Stimulated activated memory B cell treated with anti-CD40 and anti-IgM and Interleukin-4, amounts not matched to agents 10 μg/mL and 1 μg/mL and 100 μg/mL, for 72 hours (primary cell): ENCODE results near the gene KCNJ2.

Source experiments
- ATAC-seq: fragments of 150-1000 bp; cut with Tn5 transposase; 2 replicates; pipeline ENCODE4 v1.10.0; 2021
- H3K27ac Mint-ChIP-seq: one replicate; pipeline ENCODE4 v1.8.0; 2022; ENCODE audit warnings: mild to moderate bottlenecking, mixed read lengths
- H3K27me3 Mint-ChIP-seq: one replicate; pipeline ENCODE4 v1.8.0; 2022; ENCODE audit warnings: mixed read lengths
- H3K36me3 Mint-ChIP-seq: one replicate; pipeline ENCODE4 v1.8.0; 2022; ENCODE audit warnings: mixed read lengths
- H3K4me1 Mint-ChIP-seq: one replicate; pipeline ENCODE4 v1.8.0; 2022; ENCODE audit warnings: mixed read lengths
- H3K4me3 Mint-ChIP-seq: one replicate; pipeline ENCODE4 v1.8.0; 2022; ENCODE audit warnings: mild to moderate bottlenecking, moderate library complexity, mixed read lengths
- H3K9me3 Mint-ChIP-seq: one replicate; pipeline ENCODE4 v1.8.0; 2022; ENCODE audit warnings: mixed read lengths

KCNJ2 gene

DNA sequence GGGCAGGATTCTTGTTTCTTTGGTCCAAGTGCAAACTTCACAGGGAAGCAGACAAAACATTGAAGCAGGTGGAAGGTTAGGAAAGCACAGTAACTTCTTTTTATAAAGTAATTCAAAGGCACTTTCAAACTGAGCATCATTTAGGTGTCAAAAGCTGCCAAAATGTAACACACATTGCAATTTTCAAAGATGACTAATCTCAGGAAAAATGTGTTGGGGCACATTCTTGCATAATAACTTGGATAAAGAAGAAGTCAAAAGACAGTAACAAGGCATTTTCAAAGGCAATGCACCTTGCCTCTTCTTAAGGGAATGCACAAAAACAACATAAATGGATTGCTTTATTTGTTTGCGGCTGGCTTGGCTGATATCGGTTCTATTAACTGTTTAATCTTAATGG lies 3.6 kb downstream of the KCNJ2 start:
- no peak for ATAC-seq

DNA sequence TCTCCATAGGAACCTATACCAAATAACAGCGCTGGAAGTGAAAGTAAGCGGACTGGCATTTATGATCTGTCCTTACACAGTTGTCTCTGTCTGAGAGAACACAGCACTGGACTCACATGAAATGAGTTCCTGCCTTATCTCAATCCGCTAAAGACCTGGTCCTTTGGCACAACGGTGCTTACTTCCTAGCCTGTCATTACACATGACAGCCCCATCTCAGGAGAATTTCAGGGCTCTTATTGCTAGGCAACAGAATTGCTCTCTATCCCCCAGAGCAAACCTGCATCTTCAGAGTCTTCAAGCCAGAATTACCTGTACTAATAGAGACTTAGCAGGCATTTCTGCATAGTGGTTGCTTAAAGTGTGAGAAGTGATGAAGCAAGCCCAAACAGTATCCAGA lies 4.3 kb downstream of the KCNJ2 start:
- H3K27me3 Mint-ChIP-seq: peaks cover 38% of the 10 kb centered on the region
- no peak overlapping the region for H3K4me3 Mint-ChIP-seq
- no peaks in the 10 kb centered on the region for H3K9me3 Mint-ChIP-seq
- peaks cover 10% of the 10 kb centered on the region for H3K4me1 Mint-ChIP-seq
- ATAC-seq: no peak
- H3K36me3 Mint-ChIP-seq: no peaks in the 10 kb centered on the region
- H3K27ac Mint-ChIP-seq: no peak overlapping the region

More for the DNA sequence above, 3.6 kb downstream of the KCNJ2 start:
- H3K27me3 Mint-ChIP-seq: peaks cover 46% of the 10 kb centered on the region
- no peaks in the 10 kb centered on the region for H3K9me3 Mint-ChIP-seq
- no peaks in the 10 kb centered on the region for H3K36me3 Mint-ChIP-seq
- H3K27ac Mint-ChIP-seq: no peak overlapping the region
- H3K4me3 Mint-ChIP-seq: no peak overlapping the region
- H3K4me1 Mint-ChIP-seq: peaks cover 18% of the 10 kb centered on the region

DNA sequence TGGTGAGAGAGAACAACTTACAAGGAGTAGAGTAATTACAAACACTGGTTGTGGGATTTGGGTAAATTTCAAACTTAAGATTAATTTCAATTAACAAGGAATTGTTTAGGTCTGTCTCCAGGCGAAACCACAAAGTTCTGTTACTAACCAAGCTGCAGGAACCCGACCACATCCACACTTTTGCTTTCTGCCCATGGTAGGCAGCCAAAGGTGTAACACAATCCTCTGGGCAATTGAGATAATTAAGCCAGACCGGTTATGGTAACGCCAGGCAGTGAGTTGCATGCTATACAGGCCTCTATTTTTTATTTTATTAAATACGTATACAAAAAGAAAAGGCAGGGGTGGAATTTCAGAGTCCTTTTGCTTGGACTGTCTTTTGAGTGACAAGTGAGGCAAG lies 12.0 kb downstream of the KCNJ2 start:
- Mint-ChIP-seq H3K4me3 (no peak overlapping the region), H3K36me3 (no peaks in the 10 kb centered on the region), H3K4me1 (no peaks in the 10 kb centered on the region), H3K9me3 (peaks cover 5% of the 10 kb centered on the region), H3K27me3 (peaks cover 17% of the 10 kb centered on the region), H3K27ac (no peak overlapping the region)
- no peak for ATAC-seq

DNA sequence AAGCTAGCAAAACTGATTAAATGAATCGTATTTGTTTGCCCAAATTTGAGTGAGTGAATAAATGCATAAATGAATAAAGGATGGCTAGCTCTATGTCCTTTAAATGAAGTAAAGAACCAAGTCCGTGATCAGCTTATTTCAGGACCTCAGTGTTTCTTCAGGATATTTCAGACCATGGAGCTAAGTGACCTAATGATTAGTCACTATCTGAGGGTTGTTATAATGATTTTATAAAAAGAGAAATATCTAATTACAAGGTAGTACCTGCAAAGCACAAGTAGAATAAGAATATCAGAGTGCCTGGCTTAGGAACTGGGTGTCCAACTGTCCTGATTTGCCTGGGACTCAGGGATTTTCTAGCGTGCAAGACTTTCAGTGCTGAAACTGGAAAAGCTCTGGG lies 12.5 kb downstream of the KCNJ2 start:
- no peaks in the 10 kb centered on the region for H3K4me1 Mint-ChIP-seq
- H3K27ac Mint-ChIP-seq: no peak overlapping the region
- H3K9me3 Mint-ChIP-seq: peaks cover 5% of the 10 kb centered on the region
- H3K27me3 Mint-ChIP-seq: peaks cover 17% of the 10 kb centered on the region
- no peaks in the 10 kb centered on the region for H3K36me3 Mint-ChIP-seq
- no peak for ATAC-seq
- no peak overlapping the region for H3K4me3 Mint-ChIP-seq

DNA sequence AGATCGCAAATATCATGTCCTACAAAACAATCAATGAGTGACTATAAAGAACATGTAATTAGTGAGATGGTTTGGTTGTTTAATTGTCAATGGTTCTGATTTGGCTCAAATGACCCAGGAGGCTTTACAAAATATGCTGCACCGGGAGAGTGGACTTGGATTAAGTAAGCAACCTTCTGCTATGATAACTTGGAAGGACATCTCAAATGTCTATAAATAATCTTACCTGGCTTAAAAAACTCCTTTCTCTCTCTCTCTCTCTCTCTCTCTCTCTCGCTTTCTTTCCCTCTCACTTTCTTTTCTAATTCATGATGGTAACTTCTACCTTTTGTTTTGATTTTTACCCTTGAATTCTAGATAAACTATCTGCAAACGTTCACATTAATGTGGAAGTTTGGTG lies 14.2 kb downstream of the KCNJ2 start:
- H3K36me3 Mint-ChIP-seq: no peaks in the 10 kb centered on the region
- peaks cover 5% of the 10 kb centered on the region for H3K9me3 Mint-ChIP-seq
- peaks cover 17% of the 10 kb centered on the region for H3K27me3 Mint-ChIP-seq
- no peak overlapping the region for H3K4me3 Mint-ChIP-seq
- ATAC-seq: no peak
- no peaks in the 10 kb centered on the region for H3K4me1 Mint-ChIP-seq
- no peak overlapping the region for H3K27ac Mint-ChIP-seq

DNA sequence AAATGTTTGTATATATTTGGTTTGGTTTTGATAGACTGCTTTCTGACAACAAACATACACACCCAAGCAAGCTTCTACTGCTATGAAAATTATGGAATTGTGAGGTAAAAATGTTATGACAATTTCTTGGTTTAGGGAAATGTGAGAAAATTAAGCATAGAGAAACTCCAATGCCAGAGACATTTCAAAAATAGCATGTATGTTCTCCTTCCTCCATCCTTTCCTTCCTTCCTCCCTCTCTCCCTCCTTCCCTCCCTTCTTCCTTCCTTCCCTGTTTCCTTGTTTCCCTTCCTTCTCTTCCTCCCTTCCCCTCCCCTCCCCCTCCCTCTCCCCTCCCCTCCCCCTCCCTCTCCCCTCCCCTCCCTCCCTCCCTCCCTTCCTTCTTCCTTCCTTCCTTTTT lies 14.9 kb downstream of the KCNJ2 start:
- Mint-ChIP-seq H3K4me1 (no peaks in the 10 kb centered on the region), H3K27ac (no peak overlapping the region), H3K4me3 (no peak overlapping the region), H3K36me3 (no peaks in the 10 kb centered on the region), H3K9me3 (peaks cover 5% of the 10 kb centered on the region), H3K27me3 (peaks cover 17% of the 10 kb centered on the region)
- ATAC-seq: no peak

DNA sequence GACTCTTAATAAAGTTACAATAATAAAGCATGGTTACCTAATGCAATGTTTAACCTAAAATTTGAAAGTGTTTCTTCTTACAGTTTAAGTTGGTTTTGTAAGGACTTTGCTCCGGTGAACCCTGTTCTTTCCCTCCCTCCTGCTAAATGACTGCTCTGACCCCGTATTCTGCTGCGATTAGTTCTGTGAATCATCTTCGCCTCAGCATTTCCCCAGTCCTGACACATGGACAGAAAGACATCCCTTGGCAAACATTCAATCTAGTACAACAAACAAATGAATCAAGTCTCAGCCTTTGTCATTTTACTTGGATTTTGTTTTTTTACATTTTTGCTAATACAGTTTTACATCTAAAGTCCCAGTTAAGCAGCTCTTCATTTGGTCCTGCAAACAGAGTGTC lies 15.4 kb downstream of the KCNJ2 start:
- no peak for ATAC-seq
- Mint-ChIP-seq H3K27ac (no peak overlapping the region), H3K27me3 (peaks cover 17% of the 10 kb centered on the region), H3K4me3 (no peak overlapping the region), H3K4me1 (no peaks in the 10 kb centered on the region), H3K36me3 (no peaks in the 10 kb centered on the region), H3K9me3 (peaks cover 5% of the 10 kb centered on the region)

DNA sequence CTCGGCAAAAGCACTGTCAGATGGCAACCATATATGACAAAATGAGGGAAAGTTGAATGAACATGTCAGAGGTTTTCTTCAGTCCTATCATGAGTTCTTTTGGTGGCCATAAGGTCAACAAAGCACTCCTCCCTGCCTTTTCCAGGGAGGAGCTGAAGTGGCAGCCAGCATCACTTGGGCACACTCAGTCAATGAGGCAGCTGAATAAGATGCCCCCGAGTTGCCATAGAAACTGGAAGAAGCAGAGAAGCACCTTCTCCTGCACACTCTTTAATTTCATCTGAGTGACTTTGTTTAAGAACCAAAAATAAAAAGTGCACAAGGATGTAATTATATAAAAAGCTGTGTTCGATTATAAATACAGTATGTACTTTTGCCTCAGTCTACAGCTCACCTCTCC lies 16.0 kb downstream of the KCNJ2 start:
- Mint-ChIP-seq H3K27ac (no peak overlapping the region), H3K4me1 (no peaks in the 10 kb centered on the region), H3K9me3 (peaks cover 5% of the 10 kb centered on the region), H3K27me3 (peaks cover 17% of the 10 kb centered on the region), H3K4me3 (no peak overlapping the region), H3K36me3 (no peaks in the 10 kb centered on the region)
- ATAC-seq: no peak

DNA sequence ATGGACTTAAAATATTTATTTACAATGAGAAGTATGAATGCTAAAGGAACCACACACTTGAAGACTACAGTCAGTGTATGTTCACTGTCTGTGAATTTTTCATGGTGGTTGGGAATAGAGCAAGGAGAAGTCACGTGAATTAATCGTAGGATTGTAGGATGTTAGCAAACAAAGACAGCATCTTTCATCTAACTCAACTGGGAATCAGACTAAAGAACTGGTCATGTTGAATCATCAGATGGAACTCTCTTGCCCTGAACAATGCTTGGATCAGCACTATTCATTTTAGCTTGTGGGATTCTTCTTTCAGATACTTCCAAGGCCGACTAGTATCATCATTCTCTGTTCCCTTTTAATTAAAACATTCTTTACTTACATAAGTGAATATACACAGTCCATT lies 18.1 kb downstream of the KCNJ2 start:
- H3K4me1 Mint-ChIP-seq: no peaks in the 10 kb centered on the region
- no peak overlapping the region for H3K4me3 Mint-ChIP-seq

DNA sequence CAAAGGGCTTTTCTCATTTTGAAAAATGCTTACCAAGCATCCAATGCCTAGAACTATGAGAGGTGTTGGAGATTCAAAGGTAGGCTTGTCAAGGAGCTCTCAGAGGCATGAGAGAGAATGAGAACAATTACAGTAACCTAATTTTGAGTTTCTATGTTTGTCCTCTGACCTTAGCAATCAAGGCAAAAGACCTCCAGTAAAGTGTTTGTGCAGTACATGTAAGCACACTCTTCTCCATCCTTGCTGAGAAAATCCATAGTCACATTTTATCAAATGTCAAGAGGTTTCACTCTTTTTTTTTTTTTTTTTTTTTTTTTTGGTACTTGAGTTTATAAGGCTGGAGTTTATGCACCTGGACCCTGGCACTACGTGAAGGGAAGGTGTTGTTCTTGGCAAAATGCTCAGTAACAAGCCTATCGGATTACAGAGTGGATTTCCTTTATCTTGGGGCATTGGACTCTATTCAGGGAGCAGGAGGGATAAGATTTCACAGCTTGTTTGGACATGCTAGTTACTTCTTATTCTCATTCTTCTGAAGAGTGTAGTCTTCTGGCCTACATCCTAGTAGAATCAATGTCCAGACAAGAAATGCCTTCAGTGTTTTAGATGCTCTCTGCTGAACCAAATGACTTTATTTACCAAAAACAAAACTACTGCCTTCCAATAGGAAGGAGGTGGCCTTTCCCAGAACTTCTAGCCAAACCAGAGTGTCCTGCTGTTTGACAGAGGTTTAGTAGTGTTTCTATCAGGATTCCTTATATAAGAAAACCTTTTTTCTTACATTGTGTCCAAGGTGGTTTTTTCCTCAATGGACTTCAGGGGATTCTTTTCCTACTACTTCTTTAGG lies 21.9 kb downstream of the KCNJ2 start:
- no peak overlapping the region for H3K4me3 Mint-ChIP-seq
- no peaks in the 10 kb centered on the region for H3K4me1 Mint-ChIP-seq
- no peaks in the 10 kb centered on the region for H3K27me3 Mint-ChIP-seq

More for the DNA sequence above, 18.1 kb downstream of the KCNJ2 start:
- Mint-ChIP-seq H3K9me3 (peaks cover 5% of the 10 kb centered on the region), H3K27me3 (peaks cover 17% of the 10 kb centered on the region), H3K27ac (no peak overlapping the region), H3K36me3 (no peaks in the 10 kb centered on the region)
- no peak for ATAC-seq

DNA sequence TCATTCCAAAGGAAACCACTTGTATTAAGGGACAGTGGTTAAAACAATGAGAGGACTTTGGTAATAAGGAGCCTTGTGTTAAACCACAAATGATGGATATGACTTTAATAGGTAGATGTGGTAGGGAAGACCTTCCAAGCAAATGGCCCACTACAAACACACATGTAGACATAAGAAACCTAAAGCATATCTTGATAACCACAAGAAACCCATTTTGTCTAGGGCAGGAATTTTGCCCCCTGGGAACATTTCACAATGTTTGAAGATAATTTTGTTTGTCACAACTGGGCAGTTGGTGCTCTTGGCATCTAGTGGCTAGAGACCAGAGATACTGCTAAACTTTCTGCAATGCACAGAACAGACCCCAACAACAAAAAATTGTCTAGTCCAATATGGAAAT lies 25.8 kb downstream of the KCNJ2 start:
- no peak for ATAC-seq

More for the DNA sequence above, 21.9 kb downstream of the KCNJ2 start:
- no peak for ATAC-seq
- Mint-ChIP-seq H3K27ac (no peak overlapping the region), H3K9me3 (no peaks in the 10 kb centered on the region), H3K36me3 (no peaks in the 10 kb centered on the region)

DNA sequence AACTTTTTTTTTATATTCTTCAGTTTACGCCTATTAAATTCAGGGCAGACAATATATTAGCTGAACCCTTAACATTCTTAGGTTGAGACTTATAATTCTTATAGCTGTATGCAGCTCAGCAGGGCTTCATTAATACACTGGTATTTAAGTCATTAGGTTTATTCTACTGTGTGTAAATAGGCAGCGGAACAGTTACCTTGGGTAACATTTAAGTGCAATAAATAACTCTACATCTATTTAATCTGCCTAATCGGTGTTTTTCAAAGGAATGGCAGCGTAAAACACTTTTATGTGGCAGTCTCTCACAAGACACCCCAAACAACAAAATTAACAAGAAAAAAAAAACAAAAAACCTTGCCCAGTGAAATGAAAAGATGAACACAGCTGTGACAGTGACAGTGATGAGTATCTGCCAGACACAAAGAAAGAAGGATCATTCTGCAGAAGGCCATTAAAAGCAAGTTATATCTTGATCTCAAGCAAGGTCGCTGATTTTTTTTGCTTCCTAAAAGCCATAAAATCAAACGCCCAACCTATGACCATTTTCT lies 32.6 kb downstream of the KCNJ2 start:
- H3K27ac Mint-ChIP-seq: no peak overlapping the region
- no peak for ATAC-seq
- no peak overlapping the region for H3K4me3 Mint-ChIP-seq
- no peaks in the 10 kb centered on the region for H3K27me3 Mint-ChIP-seq
- no peaks in the 10 kb centered on the region for H3K36me3 Mint-ChIP-seq
- H3K4me1 Mint-ChIP-seq: no peaks in the 10 kb centered on the region
- no peaks in the 10 kb centered on the region for H3K9me3 Mint-ChIP-seq

More for the DNA sequence above, 25.8 kb downstream of the KCNJ2 start:
- H3K27ac Mint-ChIP-seq: no peak overlapping the region
- no peak overlapping the region for H3K4me3 Mint-ChIP-seq
- H3K9me3 Mint-ChIP-seq: no peaks in the 10 kb centered on the region
- no peaks in the 10 kb centered on the region for H3K27me3 Mint-ChIP-seq
- no peaks in the 10 kb centered on the region for H3K36me3 Mint-ChIP-seq
- no peaks in the 10 kb centered on the region for H3K4me1 Mint-ChIP-seq

DNA sequence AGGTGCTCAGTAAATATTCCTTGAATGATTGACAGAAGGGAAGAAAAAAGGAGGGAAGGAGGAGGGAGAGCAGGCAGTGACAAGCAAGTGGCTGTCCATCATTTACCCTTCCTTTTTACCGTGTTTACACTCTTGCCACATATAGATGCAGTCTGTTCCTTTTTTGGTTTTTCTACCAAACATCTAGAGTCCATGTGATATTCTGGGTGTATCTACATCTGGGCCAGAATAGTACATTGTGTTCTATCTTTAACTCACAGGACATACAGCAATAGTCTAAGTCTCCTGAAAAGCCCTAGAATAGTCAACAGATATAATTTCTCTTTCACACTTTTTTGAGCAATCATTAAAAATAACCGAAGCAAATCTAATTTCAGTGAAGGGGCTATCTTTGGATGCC lies 33.5 kb downstream of the KCNJ2 start:
- Mint-ChIP-seq H3K9me3 (no peaks in the 10 kb centered on the region), H3K27me3 (no peaks in the 10 kb centered on the region), H3K4me3 (no peak overlapping the region), H3K36me3 (no peaks in the 10 kb centered on the region), H3K27ac (no peak overlapping the region), H3K4me1 (no peaks in the 10 kb centered on the region)
- no peak for ATAC-seq

DNA sequence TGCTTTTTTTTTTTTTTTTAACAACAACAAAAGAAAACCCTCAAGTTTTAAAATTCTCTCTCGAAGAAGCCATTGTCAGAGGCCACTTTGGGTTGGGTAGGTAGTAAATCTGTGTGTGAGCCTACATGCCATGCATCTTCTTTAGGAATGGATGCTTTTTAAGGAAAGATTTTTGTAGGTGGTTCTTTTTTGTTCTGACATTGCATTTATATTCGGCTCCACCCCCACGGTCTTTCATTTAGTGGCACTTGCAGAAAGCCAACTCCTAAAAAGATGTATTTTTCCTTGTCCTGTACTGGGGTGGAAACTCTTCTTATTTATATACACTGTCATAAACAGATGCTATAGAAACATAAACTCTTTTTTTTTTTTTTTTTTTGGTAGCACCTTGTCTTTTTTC lies 35.1 kb downstream of the KCNJ2 start:
- H3K9me3 Mint-ChIP-seq: no peaks in the 10 kb centered on the region
- no peak overlapping the region for H3K27ac Mint-ChIP-seq
- H3K27me3 Mint-ChIP-seq: no peaks in the 10 kb centered on the region
- H3K4me3 Mint-ChIP-seq: no peak overlapping the region
- H3K4me1 Mint-ChIP-seq: no peaks in the 10 kb centered on the region
- no peaks in the 10 kb centered on the region for H3K36me3 Mint-ChIP-seq
- no peak for ATAC-seq

DNA sequence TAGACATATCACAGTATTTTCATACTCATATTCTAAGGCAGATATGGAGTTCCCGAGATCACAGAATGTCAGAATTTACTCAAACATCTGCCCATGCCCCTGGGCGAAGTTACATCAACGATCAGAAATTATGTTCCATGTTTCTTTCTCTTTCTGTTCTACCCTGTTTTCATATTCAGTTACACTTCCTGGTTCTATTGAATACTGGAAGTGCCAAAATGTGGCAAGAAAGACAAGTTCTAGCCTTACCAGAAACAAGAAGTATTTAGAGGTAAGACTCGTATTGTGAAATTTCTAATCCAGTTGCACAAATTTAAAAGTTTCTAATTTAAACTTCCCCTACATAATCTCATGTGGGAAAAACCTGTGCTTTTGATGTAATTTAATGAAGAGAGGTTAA lies 36.1 kb downstream of the KCNJ2 start:
- Mint-ChIP-seq H3K9me3 (no peaks in the 10 kb centered on the region), H3K27me3 (no peaks in the 10 kb centered on the region), H3K4me1 (no peaks in the 10 kb centered on the region), H3K27ac (no peak overlapping the region), H3K4me3 (no peak overlapping the region), H3K36me3 (no peaks in the 10 kb centered on the region)
- ATAC-seq: no peak

DNA sequence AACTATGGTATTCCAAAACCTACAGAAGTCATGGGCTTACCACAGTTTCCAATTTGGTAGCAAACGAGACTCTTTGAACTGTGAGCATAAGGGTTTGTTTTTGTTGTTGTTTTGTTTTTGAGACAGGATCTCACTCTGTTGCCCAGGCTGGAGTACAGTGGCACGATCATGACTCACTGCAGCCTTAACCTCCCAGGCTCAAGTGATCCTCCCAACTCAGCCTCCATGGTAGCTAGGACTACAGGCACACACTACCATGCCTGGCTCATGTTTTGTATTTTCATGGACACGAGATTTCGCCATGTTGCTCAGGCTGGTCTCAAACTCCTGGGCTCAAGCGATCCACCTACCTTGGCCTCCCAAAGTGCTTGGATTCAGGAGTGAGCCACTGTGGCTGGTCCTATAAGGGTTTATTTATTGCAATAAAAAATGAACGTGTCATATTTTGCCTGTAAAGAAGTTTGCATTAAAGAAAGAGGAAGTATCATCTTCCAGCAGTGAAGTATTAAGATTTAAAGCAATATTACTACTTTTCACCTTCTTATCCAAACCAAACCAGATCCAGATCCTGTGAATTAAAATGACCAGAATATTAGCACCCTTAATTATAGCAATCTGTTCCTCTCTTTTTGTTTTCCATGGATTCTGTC lies 37.2 kb downstream of the KCNJ2 start:
- ATAC-seq: no peak
- Mint-ChIP-seq H3K9me3 (no peaks in the 10 kb centered on the region), H3K4me1 (no peaks in the 10 kb centered on the region), H3K27ac (no peak overlapping the region), H3K27me3 (no peaks in the 10 kb centered on the region), H3K36me3 (no peaks in the 10 kb centered on the region), H3K4me3 (no peak overlapping the region)
